Endometrium (tissue), 2 donors: ENCODE data around the gene TRIM39.
"Not testable (repeated sequence)": the region's sequence is repeated elsewhere in the genome, so short reads cannot be mapped to it uniquely, and the experiment has no call there.

ENCODE experiments used
- FAIRE-seq: peaks from 2 replicates; lab custom pipeline; 2012; peaks lifted over from hg19 to GRCh38; lab: Jason Lieb, UNC
- donor health status: control.
- donor health status: control.

TRIM39 gene

DNA sequence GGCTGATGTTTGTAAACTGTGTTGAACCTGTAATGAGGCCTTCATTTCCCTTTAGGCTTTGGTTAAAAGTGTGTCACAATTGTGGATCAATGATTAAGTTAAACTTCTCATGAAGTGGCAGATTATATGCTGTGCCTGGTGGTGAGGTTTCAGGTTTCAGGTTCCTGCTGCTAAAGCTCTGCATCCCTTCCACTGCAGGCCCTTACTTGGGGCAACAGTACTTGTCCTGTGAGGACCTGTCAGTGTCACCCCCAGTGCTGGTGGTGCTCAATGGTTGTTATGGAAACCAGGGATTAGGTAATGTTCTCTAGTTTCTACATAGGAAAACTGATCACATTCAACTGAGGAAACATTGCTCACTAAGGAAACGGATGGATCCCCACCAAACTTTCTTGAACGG is 36.7 kb downstream of the TRIM39 start:
- no peak for FAIRE-seq

DNA sequence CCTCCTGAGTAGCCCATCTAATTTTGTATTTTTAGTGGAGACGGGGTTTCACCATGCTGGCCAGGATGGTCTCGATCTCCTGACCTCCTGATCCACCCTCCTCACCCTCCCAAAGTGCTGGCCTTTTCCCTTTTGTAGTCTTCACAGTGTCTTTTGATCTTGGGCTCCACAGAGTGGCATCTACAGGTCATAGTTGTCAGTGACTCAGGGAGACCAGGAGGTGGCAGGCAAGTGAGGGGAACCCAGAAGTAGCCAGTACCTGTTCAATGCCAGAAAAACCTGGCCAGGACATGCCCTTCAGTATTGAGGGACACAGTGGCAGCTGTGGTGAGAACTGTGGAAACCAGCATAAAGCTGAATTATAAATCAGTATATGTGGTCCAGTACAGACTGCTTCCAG is 37.9 kb downstream of the TRIM39 start:
- FAIRE-seq = no peak

DNA sequence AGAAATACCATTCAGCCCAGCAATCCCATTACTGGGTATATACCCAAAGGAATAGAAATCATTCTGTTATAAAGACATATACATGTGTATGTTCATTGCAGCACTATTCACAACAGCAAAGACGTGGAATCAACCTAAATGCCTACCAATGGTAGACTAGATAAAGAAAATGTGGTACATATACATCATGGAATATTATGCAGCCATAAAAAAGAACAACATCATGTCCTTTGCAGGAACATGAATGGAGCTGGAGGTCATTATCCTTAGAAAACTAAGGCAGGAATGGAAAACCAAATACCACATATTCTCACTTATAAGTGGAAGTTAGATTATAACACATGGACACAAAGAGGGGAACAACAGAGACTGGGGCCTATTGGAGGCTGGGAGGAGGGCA is 42.6 kb downstream of the TRIM39 start:
- not testable (repeated sequence) for FAIRE-seq

DNA sequence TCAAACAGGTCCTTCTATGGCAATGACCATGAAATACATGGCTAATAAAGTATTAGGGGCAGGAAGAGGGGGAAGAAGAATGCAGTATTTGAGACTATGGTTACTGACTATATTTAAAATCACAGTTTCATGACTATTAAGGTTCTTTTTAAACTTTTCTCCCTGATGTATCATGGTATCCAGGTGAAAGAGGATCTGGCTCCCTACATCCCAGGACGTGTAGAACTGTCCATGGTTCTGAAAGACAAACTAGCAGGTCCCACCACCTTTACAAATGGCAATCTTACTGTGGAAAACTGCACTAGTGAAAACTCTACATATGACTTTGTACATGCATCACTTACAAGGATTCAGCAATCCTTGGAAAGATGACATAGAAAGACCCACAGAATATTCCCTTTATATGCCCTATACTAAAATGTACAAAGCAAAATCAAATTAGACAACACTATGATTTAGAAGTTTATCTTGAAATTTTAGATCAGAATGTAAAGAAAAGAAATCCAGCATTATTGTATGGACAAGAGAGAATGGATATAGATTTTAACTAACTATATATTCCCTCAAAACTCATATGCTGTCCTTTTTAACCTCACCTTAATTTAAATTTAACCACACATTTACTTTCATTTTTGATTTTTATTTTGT is 51.7 kb downstream of the TRIM39 start:
- no peak for FAIRE-seq

DNA sequence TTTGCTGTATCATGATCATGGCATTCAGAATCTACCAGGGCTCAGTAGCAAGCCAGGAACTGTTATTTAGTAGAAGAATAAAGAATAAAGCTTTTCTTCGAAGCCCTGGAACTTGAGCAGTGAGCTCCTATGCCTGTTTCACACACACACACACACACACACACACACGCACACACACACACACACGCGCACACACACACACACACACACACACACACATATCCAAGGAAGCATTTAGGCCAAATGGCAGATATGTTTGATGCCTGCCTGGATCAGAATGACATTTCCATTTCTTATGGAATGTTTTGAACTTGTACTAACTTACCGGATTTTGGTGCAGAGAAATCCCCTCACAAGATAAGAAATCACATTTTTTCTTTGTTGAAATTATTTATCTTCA is 53.7 kb downstream of the TRIM39 start:
- no peak for FAIRE-seq

DNA sequence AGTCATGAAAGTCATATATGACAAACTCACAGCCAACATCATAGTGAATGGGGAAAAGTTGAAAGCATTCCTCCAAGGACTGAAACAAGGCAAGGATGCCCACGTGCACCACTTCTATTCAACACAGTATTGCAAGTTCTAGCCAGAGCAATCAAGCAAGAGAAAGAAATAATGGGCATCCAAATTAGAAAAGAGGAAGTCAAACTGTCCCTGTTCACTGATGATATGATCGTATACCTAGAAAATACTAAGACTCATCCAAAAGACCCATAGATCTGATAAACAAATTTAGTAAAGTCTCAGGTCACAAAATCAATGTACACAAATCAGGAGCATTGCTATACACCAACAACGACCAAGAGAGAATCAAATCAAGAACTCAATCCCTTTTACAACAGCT is 59.4 kb downstream of the TRIM39 start:
- FAIRE-seq = no peak

DNA sequence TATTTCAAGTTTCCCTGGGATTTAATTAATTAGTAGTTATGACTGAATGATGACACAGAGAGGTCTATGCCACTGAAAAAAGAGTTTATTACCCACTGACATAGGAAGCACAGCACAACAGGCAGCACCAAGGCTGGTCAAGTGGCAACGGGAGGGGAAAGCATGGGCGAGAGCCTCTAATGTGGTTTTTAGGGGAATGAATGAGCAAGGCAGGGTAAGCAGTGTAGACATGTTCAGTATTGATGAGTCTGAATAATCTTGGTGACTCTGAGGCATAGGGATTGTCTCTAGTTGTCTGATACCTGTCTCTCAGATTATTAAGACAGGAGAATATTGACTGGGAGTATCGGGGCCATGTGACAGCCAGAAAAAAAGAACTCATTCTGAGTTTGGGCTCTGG is 64.5 kb downstream of the TRIM39 start:
- no peak for FAIRE-seq
